Measurements from ENCODE around the gene MRPS2. TPM values are rescaled to one million over a fixed set of nuclear protein-coding genes. Genes with fewer than 3 reads are reported as not detected.

Gene MRPS2
- total and polyA plus RNA-seq, 10 of the 15 experiments (the other 5 are each of a cell fraction or from before 2014, with no cell fraction given), result 3.3 to 103 (median 69.5) TPM

- POLR2A ChIA-PET, result no interaction called here
- SMC1A ChIA-PET (ENCODE audit: uncharacterized antibody, unreplicated experiment), result interaction anchor here (0.7 kb wide), 1 partner anchor 9 kb away, joined by 3 read pairs; no protein-coding TSS in a partner anchor
- CTCF ChIA-PET, result no interaction called here
- intact Hi-C loops (cut with micrococcal nuclease; ENCODE audit: unreplicated experiment) (no loop called here), in situ Hi-C loops (cut with MboI) (no loop called here)
- RAD21 ChIA-PET (ENCODE audit: unreplicated experiment), result no interaction called here
- H3K9ac ChIP-seq (ENCODE audit: control insufficient read depth, insufficient read depth, low read length), result no peak overlapping the region
- WGBS (ENCODE audit: insufficient coverage, insufficient replicate concordance, low lambda C conversion rate, missing lambda C conversion rate), result 71% methylated on average over 15 of the region's 15 CpGs
- H3K4me2 ChIP-seq (ENCODE audit: control insufficient read depth, insufficient read depth), result no peak overlapping the region
- no peak for TF ChIP-seq ETV6 (conservative IDR thresholded peaks at IDR 0.05 in 1 of 2, IDR thresholded peaks at IDR 0.05 in 1 of 2; ENCODE audit: borderline replicate concordance in 1 of 2, low read depth in 1 of 2)
- no peak for TF ChIP-seq BHLHE40 (IDR thresholded peaks at IDR 0.05; ENCODE audit: borderline replicate concordance in 1 of 2, low read depth in 2 of 2, low read length in 1 of 2)
- no peak for TF ChIP-seq IRF4 (IDR thresholded peaks at IDR 0.05; ENCODE audit: low read depth, low read length)
- no peak for TF ChIP-seq IKZF1 (conservative IDR thresholded peaks at IDR 0.05)
- no peak for TF ChIP-seq BMI1 (IDR thresholded peaks at IDR 0.05; ENCODE audit: borderline replicate concordance)
- TF ChIP-seq SREBF2 (IDR thresholded peaks at IDR 0.05; ENCODE audit: low read length), result no peak
- TF ChIP-seq MYC (IDR thresholded peaks at IDR 0.05; ENCODE audit: insufficient read depth, insufficient read length, insufficient replicate concordance, low read length, severe bottlenecking), result no peak
- TF ChIP-seq NFYB (IDR thresholded peaks at IDR 0.05; ENCODE audit: insufficient read depth, low read depth, low read length), result no peak
- no peak for TF ChIP-seq POU2F2 (IDR thresholded peaks at IDR 0.05; ENCODE audit: borderline replicate concordance, low read depth, low read length)
- TF ChIP-seq TAF1 (IDR thresholded peaks at IDR 0.05; ENCODE audit: borderline replicate concordance, low read depth, low read length), result no peak
- no peak for TF ChIP-seq MYB (IDR thresholded peaks at IDR 0.05; ENCODE audit: borderline replicate concordance, low read depth, low read length)
- no peak for TF ChIP-seq FOXK2 (IDR thresholded peaks at IDR 0.05)
- no peak for TF ChIP-seq IRF5 (IDR thresholded peaks at IDR 0.05; ENCODE audit: borderline replicate concordance)
- peaks cover 17% of the 10 kb centered on the region for H3K4me1 ChIP-seq (ENCODE audit: control insufficient read depth, insufficient read depth, low read length)
- H3K27ac ChIP-seq (ENCODE audit: control insufficient read depth, insufficient read depth), result no peak overlapping the region
- H3K27me3 ChIP-seq (replicated peaks in 1 of 2; ENCODE audit: control insufficient read depth in 2 of 2, insufficient read depth in 2 of 2, low read length in 1 of 2), result no peaks in the 10 kb centered on the region
- ATAC-seq, result no peak
- no TSS peak for BruUV-seq (replicated peaks)
- peaks cover 4% of the 10 kb centered on the region; the same call in 1 of the 2 replicates for H4K20me1 ChIP-seq (ENCODE audit: control insufficient read depth, insufficient read depth)
- no peak for DNase-seq (ENCODE audit: low read depth, low spot score)
- H2AFZ ChIP-seq (ENCODE audit: control insufficient read depth, low read depth, low read length), result no peak overlapping the region
- H3K4me3 ChIP-seq, result no peak overlapping the region
- H3K36me3 ChIP-seq (ENCODE audit: control insufficient read depth in 2 of 2, insufficient read depth in 2 of 2, low read length in 1 of 2), result peaks cover 6 to 7% of the 10 kb centered on the region in 2 experiments; a peak in 3 of 4 replicates
- peaks cover 14% of the 10 kb centered on the region for H3K79me2 ChIP-seq (ENCODE audit: control insufficient read depth, insufficient read depth, low read length)
- FAIRE-seq, result no peak
- no peaks in the 10 kb centered on the region for H3K9me3 ChIP-seq (replicated peaks; ENCODE audit: control insufficient read depth, insufficient read depth, low read length)
Measured at GRCh38 chr9:135498381-135499126, 1.9 kb upstream of the MRPS2 start.

Data from GM12878 (cell line).